HepG2 (cell line): ENCODE data around the gene SLC7A10. TPM values are rescaled to one million over a fixed set of nuclear protein-coding genes. Genes with fewer than 3 reads are reported as not detected.

Experiments
- ADNP ChIP-seq: sonication (generic); formaldehyde crosslinking; IDR thresholded peaks from 2 replicates; pipeline ENCODE4 v1.4.0; 2020; ENCODE audit warnings: missing genetic modification reagents
- ATAD3A ChIP-seq: sonication (generic); formaldehyde crosslinking; IDR thresholded peaks from 2 replicates; pipeline ENCODE4 v1.4.0; 2020; ENCODE audit warnings: missing genetic modification reagents
- CREM ChIP-seq, 2 experiments: sonication (generic) in 1 of 2; formaldehyde crosslinking in 1 of 2; IDR thresholded peaks; 2 replicates each; pipeline versions ENCODE4 v1.4.0 to v1.6.1; 2016 to 2020; ENCODE audit warnings: antibody characterized with exemption in 1 of 2, mild to moderate bottlenecking in 1 of 2, missing genetic modification reagents in 1 of 2
- GATA4 ChIP-seq: sonication (generic); IDR thresholded peaks from 2 replicates; pipeline ENCODE4 v1.6.1; 2016; ENCODE audit warnings: antibody characterized with exemption, low read depth, borderline replicate concordance
- GPBP1L1 ChIP-seq: sonication (generic); formaldehyde crosslinking; IDR thresholded peaks from 2 replicates; pipeline ENCODE4 v1.5.0; 2020; ENCODE audit warnings: mild to moderate bottlenecking, missing genetic modification reagents
- HIVEP1 ChIP-seq: sonication (generic); formaldehyde crosslinking; IDR thresholded peaks from 2 replicates; pipeline ENCODE4 v1.4.0; 2020; ENCODE audit warnings: mild to moderate bottlenecking, missing genetic modification reagents
- HNRNPL ChIP-seq: fragments of 200-400 bp; formaldehyde crosslinking; IDR thresholded peaks from 2 replicates; pipeline ENCODE4 v1.6.1; 2017; ENCODE audit warnings: mild to moderate bottlenecking, low read depth, low read length
- NFE2L2 ChIP-seq: fragments of 150-350 bp; IDR thresholded peaks from 2 replicates; pipeline ENCODE4 v1.6.1; 2014; ENCODE audit warnings: low read length
- PHB2 ChIP-seq: fragments of 450-650 bp; IDR thresholded peaks from 2 replicates; pipeline ENCODE4 v1.6.1; 2018; ENCODE audit not compliant: partially characterized antibody
- RELA ChIP-seq: sonication (generic); formaldehyde crosslinking; IDR thresholded peaks from 2 replicates; pipeline ENCODE4 v1.4.0; 2020; ENCODE audit warnings: missing genetic modification reagents
- SMAD9 ChIP-seq: sonication (generic); formaldehyde crosslinking; IDR thresholded peaks from 2 replicates; pipeline ENCODE4 v1.5.1; 2020; ENCODE audit warnings: mild to moderate bottlenecking, missing genetic modification reagents
- SMC3 ChIP-seq: IDR thresholded peaks from 2 replicates; pipeline ENCODE4 v1.6.1; 2011; ENCODE audit warnings: low read length, improper control_type of control experiment
- SNAPC5 ChIP-seq: sonication (generic); formaldehyde crosslinking; IDR thresholded peaks from 2 replicates; pipeline ENCODE4 v1.8.1; 2023; ENCODE audit warnings: mild to moderate bottlenecking, missing genetic modification reagents, borderline replicate concordance
- SRY ChIP-seq: sonication (generic); formaldehyde crosslinking; IDR thresholded peaks from 2 replicates; pipeline ENCODE4 v1.8.0; 2022; ENCODE audit warnings: mild to moderate bottlenecking, missing genetic modification reagents
- SUZ12 ChIP-seq: fragments of 150-350 bp; IDR thresholded peaks from 2 replicates; pipeline ENCODE4 v1.6.1; 2014; ENCODE audit warnings: low read depth, low read length
- TFE3 ChIP-seq: IDR thresholded peaks from 2 replicates; pipeline ENCODE4 v1.6.1; 2016
- THYN1 ChIP-seq: sonication (generic); formaldehyde crosslinking; IDR thresholded peaks from 2 replicates; pipeline ENCODE4 v1.8.1; 2023; ENCODE audit warnings: low read depth, mild to moderate bottlenecking, moderate library complexity, missing genetic modification reagents, borderline replicate concordance
- U2AF1 ChIP-seq: fragments of 200-400 bp; formaldehyde crosslinking; optimal IDR thresholded peaks from 2 replicates; pipeline ENCODE3; 2017; ENCODE audit warnings: mild to moderate bottlenecking, low read depth, low read length
- ZFP41 ChIP-seq: sonication (generic); formaldehyde crosslinking; IDR thresholded peaks from 2 replicates; pipeline ENCODE4 v1.4.0; 2020; ENCODE audit warnings: mild to moderate bottlenecking, missing genetic modification reagents, borderline replicate concordance
- ZMYM2 ChIP-seq: sonication (generic); formaldehyde crosslinking; IDR thresholded peaks from 2 replicates; pipeline ENCODE4 v1.8.0; 2022; ENCODE audit warnings: mild to moderate bottlenecking, missing genetic modification reagents
- ZNF333 ChIP-seq: sonication (generic); formaldehyde crosslinking; IDR thresholded peaks from 2 replicates; pipeline ENCODE4 v1.4.0; 2020; ENCODE audit warnings: mild to moderate bottlenecking, missing genetic modification reagents, borderline replicate concordance
- ZNF503 ChIP-seq: sonication (generic); formaldehyde crosslinking; IDR thresholded peaks from 2 replicates; pipeline ENCODE4 v1.4.0; 2020; ENCODE audit warnings: missing genetic modification reagents
- ZNF543 ChIP-seq: sonication (generic); formaldehyde crosslinking; IDR thresholded peaks from 2 replicates; pipeline ENCODE4 v1.4.0; 2020; ENCODE audit warnings: mild to moderate bottlenecking, missing genetic modification reagents
- ZNF605 ChIP-seq: sonication (generic); formaldehyde crosslinking; IDR thresholded peaks from 2 replicates; pipeline ENCODE4 v1.8.0; 2022; ENCODE audit warnings: mild to moderate bottlenecking, missing genetic modification reagents
- ZNF768 ChIP-seq: sonication (generic); formaldehyde crosslinking; IDR thresholded peaks from 2 replicates; pipeline ENCODE4 v1.4.0; 2020; ENCODE audit warnings: missing genetic modification reagents
- ZNF775 ChIP-seq: sonication (generic); formaldehyde crosslinking; IDR thresholded peaks from 2 replicates; pipeline ENCODE4 v1.4.0; 2020; ENCODE audit warnings: missing genetic modification reagents, mild to moderate bottlenecking, moderate library complexity, borderline replicate concordance
- ZNF781 ChIP-seq: sonication (generic); formaldehyde crosslinking; IDR thresholded peaks from 2 replicates; pipeline ENCODE4 v1.5.1; 2020; ENCODE audit warnings: borderline replicate concordance, mild to moderate bottlenecking, missing genetic modification reagents; ENCODE audit errors: not compliant biosample characterization
- ZNF883 ChIP-seq: sonication (generic); formaldehyde crosslinking; IDR thresholded peaks from 2 replicates; pipeline ENCODE4 v1.5.1; 2020; ENCODE audit warnings: mild to moderate bottlenecking, missing genetic modification reagents; ENCODE audit errors: not compliant biosample characterization
- ZNF891 ChIP-seq: sonication (generic); formaldehyde crosslinking; IDR thresholded peaks from 2 replicates; pipeline ENCODE4 v1.5.0; 2020; ENCODE audit warnings: mild to moderate bottlenecking, missing genetic modification reagents
- ZSCAN9 ChIP-seq: IDR thresholded peaks from 2 replicates; pipeline ENCODE4 v1.6.1; 2016; ENCODE audit warnings: borderline replicate concordance
- polyA plus RNA-seq, 8 experiments: library from polyadenylated mRNA; depleted of rRNA in 3 of 8; stranded (reverse) in 7 of 8; unstranded in 1 of 8; fragments of >200 nt; fragmentation: Illumina TruSeq in 4 of 8; extraction: Trizol in 4 of 8; gene quantifications; 2 replicates each; pipeline versions ENCODE4 v1.2.1 to v1.2.3, GENCODE V29; 2011 to 2016; ENCODE audit warnings: low read depth in 4 of 8, missing spikeins in 1 of 8, mixed read lengths in 1 of 8; ENCODE audit not compliant: insufficient read depth in 1 of 8
- total RNA-seq, 5 experiments: library from RNA; depleted of rRNA; stranded (reverse); fragments of >200 nt; fragmentation: Illumina TruSeq; extraction: Trizol; gene quantifications; 2 replicates each; pipeline ENCODE4 v1.2.3, GENCODE V29; 2016; ENCODE audit warnings: low read depth in 1 of 5

Gene SLC7A10
- total and polyA plus RNA-seq, 2 of the 13 experiments (the other 11 are each of a cell fraction or from before 2014, with no cell fraction given): 1.1 to 2.2 TPM

- TF ChIP-seq NFE2L2: no peak
- no peak for TF ChIP-seq HIVEP1 (CRISPR knock-in tag)
- peak; percentile 49; the same call in 1 of the 2 replicates for TF ChIP-seq ZMYM2 (CRISPR knock-in tag)
- no peak for TF ChIP-seq SMAD9
- no peak for TF ChIP-seq ZNF768 (CRISPR knock-in tag)
- TF ChIP-seq ZNF775 (CRISPR knock-in tag): no peak
- no peak for TF ChIP-seq ZNF503 (CRISPR knock-in tag)
- peak; percentile 59 for TF ChIP-seq CREM (IDR thresholded peaks at IDR 0.05)
- TF ChIP-seq CREM (CRISPR knock-in tag; IDR thresholded peaks at IDR 0.05): no peak
- TF ChIP-seq SRY: 0 out of 2 replicates have a peak, but pooled peaks have one; percentile 4
- TF ChIP-seq SUZ12: no peak
- TF ChIP-seq ADNP (CRISPR knock-in tag): no peak
- no peak for TF ChIP-seq RELA (CRISPR knock-in tag)
- TF ChIP-seq ZNF605 (CRISPR knock-in tag): no peak
- TF ChIP-seq ZFP41 (CRISPR knock-in tag): no peak
- no peak for TF ChIP-seq ZNF543 (CRISPR knock-in tag)
- TF ChIP-seq TFE3 (CRISPR knock-in tag): no peak
- no peak for TF ChIP-seq ZNF781
- no peak for TF ChIP-seq GATA4
- no peak for TF ChIP-seq SMC3
- no peak for TF ChIP-seq HNRNPL
- TF ChIP-seq ZNF883: no peak
- TF ChIP-seq ZNF891 (CRISPR knock-in tag): peak; percentile 54; the same call in 1 of the 2 replicates
- TF ChIP-seq GPBP1L1: no peak
- TF ChIP-seq ZNF333 (CRISPR knock-in tag): no peak; the same call in 1 of the 2 replicates
- TF ChIP-seq THYN1: no peak
- no peak for TF ChIP-seq ATAD3A (CRISPR knock-in tag)
- TF ChIP-seq ZSCAN9 (CRISPR knock-in tag): no peak
- TF ChIP-seq PHB2: no peak
- TF ChIP-seq U2AF1: no peak
- TF ChIP-seq SNAPC5 (CRISPR knock-in tag): no peak
Measured at GRCh38 chr19:33248553-33248953, 22.9 kb upstream of the SLC7A10 start (continued).
